Right atrium auricular region (tissue), 2 donors: ENCODE data around the gene PLXNA2. TPM values are rescaled to one million over a fixed set of nuclear protein-coding genes. Genes with fewer than 3 reads are reported as not detected.

Source experiments
- DNase-seq: peaks from one replicate; pipeline ENCODE4 v3.0.0-alpha.2; 2019; ENCODE audit warnings: low spot score
- H3K27ac ChIP-seq, 2 donors: fragments of 200-600 bp; sonication (generic); 1 replicate in 1 of 2; 2 replicates in 1 of 2; pipeline ENCODE4 v1.5.1; 2016 to 2019
- H3K27me3 ChIP-seq, 2 donors: fragments of 200-600 bp; sonication (generic); one replicate each; pipeline versions ENCODE4 v1.5.1 to v1.6.0; 2017 to 2019
- H3K36me3 ChIP-seq: fragments of 200-600 bp; sonication (generic); one replicate; pipeline ENCODE4 v1.5.1; 2016
- H3K4me1 ChIP-seq, 2 donors: fragments of 200-600 bp; sonication (generic); one replicate each; pipeline versions ENCODE4 v1.5.1 to v1.6.0; 2017 to 2019
- H3K4me3 ChIP-seq, 2 donors: fragments of 200-600 bp; sonication (generic); 1 replicate in 1 of 2; 2 replicates in 1 of 2; pipeline ENCODE4 v1.5.1; 2017 to 2019; ENCODE audit warnings: mild to moderate bottlenecking in 1 of 2, moderate library complexity in 1 of 2
- H3K9me3 ChIP-seq, 2 donors: fragments of 200-600 bp; sonication (generic); one replicate each; pipeline ENCODE4 v1.5.1; 2019
- total RNA-seq, 2 donors: library from RNA; depleted of rRNA; stranded (reverse); fragments of >200 nt; gene quantifications; one replicate each; pipeline ENCODE4 v1.1.0, GENCODE V29; 2016
- TF ChIP-seq, protein P1 (sequence below), 2 donors: fragments of 200-600 bp; sonication (generic); IDR thresholded peaks; one replicate each; pipeline ENCODE4 v1.5.1; 2019; ENCODE audit warnings: antibody characterized with exemption in 2 of 2

The PLXNA2 gene
- total RNA-seq, 2 donors from 2014 or later, result 10.8 to 23.8 TPM

DNA sequence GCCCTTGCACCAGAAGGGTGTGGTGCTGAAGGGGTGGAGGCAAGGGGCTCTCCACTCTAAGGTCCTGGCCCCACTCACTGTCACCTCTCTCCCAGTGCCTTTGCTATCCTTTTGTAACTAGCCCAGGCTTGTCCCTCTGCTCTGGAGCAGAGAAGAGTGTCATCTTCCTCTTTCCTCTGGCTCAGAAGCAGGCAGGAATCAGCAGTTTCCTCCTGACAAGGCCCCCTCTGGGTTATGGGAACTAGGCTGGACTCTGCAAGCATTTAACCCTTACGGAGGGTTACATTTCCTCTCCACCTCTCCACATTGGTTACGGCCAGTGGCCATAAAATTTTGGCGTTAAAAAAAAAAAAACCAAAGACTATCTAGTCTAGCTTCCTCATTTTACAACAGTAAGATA lies 30.4 kb downstream of the PLXNA2 start:
- peaks cover 0 to 54% of the 10 kb centered on the region in 2 donors for H3K4me1 ChIP-seq

DNA sequence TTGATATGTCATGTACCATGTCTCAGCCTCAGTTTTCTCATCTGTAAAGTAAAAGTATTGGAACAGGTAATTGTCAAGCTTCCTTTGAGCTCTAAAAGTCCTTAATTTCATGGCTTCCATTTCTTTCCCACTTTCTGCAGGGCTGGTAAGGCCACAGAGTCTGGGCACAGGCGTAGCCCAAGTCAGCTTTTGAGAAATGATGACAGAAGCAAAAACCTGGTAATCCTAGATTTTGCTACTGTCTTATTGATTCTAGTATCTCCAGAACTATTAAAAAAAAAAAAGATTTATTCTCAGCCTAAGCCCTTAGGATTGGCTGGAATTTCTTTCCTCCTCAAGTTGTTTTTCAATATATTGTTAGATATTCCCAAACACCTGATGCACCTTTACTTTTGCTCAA lies 31.3 kb downstream of the PLXNA2 start:
- Histone ChIP-seq H3K9me3 (no peaks in the 10 kb centered on the region), H3K27me3 (no peaks in the 10 kb centered on the region), H3K4me1 (peaks cover 0 to 54% of the 10 kb centered on the region in 2 donors), H3K36me3 (peaks cover 22% of the 10 kb centered on the region), H3K27ac (peak overlapping the region in 1 of 2 donors; percentile 29), H3K4me3 (no peak overlapping the region)
- TF ChIP-seq, protein P1, sequence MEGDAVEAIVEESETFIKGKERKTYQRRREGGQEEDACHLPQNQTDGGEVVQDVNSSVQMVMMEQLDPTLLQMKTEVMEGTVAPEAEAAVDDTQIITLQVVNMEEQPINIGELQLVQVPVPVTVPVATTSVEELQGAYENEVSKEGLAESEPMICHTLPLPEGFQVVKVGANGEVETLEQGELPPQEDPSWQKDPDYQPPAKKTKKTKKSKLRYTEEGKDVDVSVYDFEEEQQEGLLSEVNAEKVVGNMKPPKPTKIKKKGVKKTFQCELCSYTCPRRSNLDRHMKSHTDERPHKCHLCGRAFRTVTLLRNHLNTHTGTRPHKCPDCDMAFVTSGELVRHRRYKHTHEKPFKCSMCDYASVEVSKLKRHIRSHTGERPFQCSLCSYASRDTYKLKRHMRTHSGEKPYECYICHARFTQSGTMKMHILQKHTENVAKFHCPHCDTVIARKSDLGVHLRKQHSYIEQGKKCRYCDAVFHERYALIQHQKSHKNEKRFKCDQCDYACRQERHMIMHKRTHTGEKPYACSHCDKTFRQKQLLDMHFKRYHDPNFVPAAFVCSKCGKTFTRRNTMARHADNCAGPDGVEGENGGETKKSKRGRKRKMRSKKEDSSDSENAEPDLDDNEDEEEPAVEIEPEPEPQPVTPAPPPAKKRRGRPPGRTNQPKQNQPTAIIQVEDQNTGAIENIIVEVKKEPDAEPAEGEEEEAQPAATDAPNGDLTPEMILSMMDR (IDR thresholded peaks at IDR 0.05), result no peak
- DNase-seq, result no peak

More for the DNA sequence above, 30.4 kb downstream of the PLXNA2 start:
- Histone ChIP-seq H3K27me3 (no peaks in the 10 kb centered on the region), H3K27ac (peak overlapping the region; percentile 29 to 32), H3K9me3 (no peaks in the 10 kb centered on the region), H3K4me3 (no peak overlapping the region), H3K36me3 (peaks cover 22% of the 10 kb centered on the region)
- TF ChIP-seq, protein P1 (IDR thresholded peaks at IDR 0.05), result no peak
- DNase-seq, result no peak

DNA sequence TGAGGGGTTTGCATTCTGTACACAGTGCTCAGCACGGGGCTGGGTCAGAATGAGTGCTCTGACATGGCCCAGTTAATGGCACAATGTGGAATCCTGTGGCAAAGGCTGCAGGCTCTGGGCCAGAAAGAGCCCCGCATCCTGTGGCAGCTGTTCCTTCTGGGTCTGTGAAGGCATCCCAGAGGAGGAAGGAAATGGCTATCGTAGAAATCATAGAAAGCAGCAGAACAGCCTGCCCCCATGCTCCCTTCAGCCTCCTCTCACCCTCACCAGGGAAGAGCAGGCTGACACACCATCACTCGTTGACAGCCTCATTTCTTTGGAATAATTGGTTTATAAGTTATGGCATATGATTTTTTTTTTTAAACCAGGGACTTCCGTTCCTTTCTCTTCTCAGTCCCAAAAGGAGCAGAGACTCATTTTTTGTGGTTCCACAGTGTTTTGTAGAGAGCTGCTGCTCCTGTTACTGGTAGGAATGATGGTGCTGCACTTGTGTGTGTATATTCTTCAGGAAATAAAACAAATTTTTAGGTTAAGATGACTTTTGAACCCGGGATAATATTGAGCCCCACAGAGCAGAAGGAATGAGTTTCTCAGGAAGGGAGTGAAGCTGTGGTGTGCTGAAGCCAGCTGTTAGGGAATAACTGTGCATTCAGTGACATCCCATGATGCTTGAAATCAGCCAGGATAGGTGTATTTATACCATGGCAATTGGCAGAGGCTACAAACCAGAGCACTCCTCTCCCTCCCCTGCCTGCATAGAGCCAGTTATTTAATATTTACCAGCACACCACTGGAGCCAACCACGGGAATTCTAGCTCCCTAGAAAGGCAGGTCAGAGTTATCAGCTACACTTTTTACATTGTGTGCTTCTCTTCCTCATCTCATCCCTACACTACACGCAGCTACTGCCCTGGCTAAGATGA lies 32.0 kb downstream of the PLXNA2 start:
- TF ChIP-seq, protein P1 (IDR thresholded peaks at IDR 0.05), result no peak
- Histone ChIP-seq H3K27me3 (no peaks in the 10 kb centered on the region), H3K36me3 (peaks cover 19% of the 10 kb centered on the region), H3K9me3 (no peaks in the 10 kb centered on the region), H3K4me1 (peaks cover 0 to 54% of the 10 kb centered on the region in 2 donors), H3K27ac (peak overlapping the region in 1 of 2 donors; percentile 29), H3K4me3 (no peak overlapping the region)
- no peak for DNase-seq

DNA sequence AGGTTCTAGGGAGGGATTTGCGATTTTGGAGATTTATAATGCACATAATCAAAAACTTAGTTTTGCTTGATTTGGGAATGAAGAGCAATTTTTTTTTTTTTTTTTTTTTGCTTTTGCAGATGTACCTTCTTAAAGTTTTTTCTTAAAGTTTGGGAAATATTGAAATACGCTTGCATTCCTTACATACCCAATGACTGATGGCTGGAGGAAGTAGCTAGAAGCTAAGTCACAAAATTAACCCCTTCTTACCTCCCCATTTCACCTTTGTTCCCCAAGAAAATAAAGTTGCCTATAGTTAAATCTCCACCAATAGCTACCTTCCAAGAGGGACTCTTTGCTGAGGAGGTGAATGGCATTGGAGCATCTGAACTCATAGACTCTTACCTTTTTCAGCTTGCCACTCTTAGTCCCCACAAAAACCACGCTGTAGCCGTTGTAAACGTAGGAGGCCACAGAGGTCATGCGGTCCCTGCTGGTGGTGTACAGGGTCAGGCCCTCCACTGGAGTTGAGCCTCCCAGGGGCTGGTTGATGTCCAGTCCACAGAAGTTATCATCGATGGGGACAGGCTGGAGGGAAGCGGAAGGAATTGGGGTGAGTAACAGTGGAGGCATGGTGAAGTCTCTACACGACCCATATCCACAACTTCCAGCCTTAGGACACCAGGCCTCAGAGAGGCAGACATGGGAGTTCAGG lies 34.1 kb downstream of the PLXNA2 start:
- no peaks in the 10 kb centered on the region for H3K27me3 ChIP-seq
- H3K9me3 ChIP-seq, result no peaks in the 10 kb centered on the region
- no peak for DNase-seq
- H3K27ac ChIP-seq, result peak overlapping the region in 1 of 2 donors; percentile 64
- TF ChIP-seq, protein P1 (IDR thresholded peaks at IDR 0.05), result no peak
- H3K36me3 ChIP-seq, result peaks cover under 1% of the 10 kb centered on the region
- peaks cover 0 to 65% of the 10 kb centered on the region in 2 donors for H3K4me1 ChIP-seq
- no peak overlapping the region for H3K4me3 ChIP-seq

DNA sequence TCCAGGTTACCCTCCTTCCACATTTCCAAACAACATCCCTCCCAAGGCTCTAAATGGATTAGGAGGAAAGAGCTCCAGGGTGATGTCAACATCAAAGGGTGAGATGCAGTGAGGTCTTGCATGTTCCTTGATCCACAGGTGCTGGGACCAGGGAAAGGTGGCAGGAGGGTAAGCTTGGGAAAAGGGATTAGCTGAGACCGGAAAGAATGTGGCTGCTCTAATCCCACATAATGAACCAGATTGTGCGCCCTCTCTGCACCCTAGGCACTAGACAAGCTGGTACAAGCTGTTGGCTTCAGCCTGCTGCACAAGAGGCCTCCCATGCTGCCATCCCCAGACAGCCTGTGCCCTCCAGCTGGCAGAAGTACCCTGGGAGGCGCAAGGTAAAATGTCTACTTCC lies 34.9 kb downstream of the PLXNA2 start:
- peaks cover 0 to 73% of the 10 kb centered on the region in 2 donors for H3K4me1 ChIP-seq
- no peaks in the 10 kb centered on the region for H3K36me3 ChIP-seq
- no peak for DNase-seq
- peak overlapping the region; percentile 64 for H3K27ac ChIP-seq
- no peak overlapping the region for H3K4me3 ChIP-seq
- no peaks in the 10 kb centered on the region for H3K9me3 ChIP-seq
- H3K27me3 ChIP-seq, result no peaks in the 10 kb centered on the region
- TF ChIP-seq, protein P1 (IDR thresholded peaks at IDR 0.05), result no peak
